Measurements from ENCODE around the gene MYLK3.

MYLK3 gene

DNA sequence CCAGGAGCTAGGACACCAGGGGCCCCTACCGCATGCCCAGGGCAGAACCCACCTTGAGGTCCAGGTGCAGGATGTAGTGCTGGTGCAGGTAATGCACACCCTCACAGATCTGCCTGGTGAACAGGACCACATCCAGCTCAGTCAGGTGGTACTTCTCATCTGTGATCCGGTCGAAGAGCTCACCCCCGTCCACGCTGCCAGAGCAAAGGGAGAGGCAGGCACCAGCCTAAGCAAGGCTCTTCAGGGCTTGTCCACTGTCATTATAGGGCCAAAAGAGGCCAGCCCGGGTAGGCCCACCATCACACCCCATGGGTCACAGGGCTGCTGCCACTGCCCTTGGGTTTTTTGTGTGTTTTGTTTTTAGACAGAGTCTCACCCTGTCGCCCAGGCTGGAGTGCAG lies 21.0 kb downstream of the MYLK3 start:
- no peak for DNase-seq (ENCODE audit: low read depth)

DNA sequence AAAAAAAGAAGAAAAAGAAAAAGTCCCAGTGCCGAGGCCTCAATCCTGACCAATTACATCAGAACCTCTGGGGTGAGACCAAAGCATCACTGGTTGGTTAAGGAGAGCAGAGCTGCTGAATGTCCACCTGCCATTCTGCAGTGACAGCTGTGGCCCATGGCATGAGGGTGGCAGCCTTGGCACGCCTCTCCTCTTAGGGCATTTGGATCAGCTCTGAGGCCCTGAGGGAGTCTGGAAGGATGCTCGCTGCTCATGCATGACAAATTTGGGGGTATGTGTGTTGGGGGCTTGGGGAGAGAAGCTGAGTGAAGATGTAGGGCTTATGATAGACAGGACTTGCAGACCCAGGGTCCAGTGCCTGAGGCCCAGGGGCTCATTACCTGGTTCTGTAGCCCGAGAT lies 26.3 kb downstream of the MYLK3 start:
- DNase-seq (ENCODE audit: low read depth): no peak

DNA sequence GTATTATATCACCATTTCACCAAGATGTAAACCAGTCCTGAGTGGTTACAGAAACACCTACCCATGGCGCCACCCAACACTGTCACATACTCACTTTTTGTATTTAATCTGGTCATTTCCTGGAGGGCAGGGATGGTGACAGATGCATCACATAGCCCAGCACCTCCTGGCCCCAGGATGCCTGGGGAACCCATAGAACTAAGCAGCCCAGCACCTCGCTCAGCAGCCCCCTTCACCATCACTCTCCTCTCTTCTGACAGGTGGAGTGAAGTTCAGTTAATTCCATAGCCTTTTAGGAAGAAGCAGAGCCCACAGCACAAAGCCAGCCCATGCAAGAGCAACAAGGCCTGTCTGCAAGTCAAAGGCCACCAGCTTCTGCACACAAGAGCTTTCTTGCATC lies 27.5 kb downstream of the MYLK3 start:
- no peak for DNase-seq (ENCODE audit: low read depth)

DNA sequence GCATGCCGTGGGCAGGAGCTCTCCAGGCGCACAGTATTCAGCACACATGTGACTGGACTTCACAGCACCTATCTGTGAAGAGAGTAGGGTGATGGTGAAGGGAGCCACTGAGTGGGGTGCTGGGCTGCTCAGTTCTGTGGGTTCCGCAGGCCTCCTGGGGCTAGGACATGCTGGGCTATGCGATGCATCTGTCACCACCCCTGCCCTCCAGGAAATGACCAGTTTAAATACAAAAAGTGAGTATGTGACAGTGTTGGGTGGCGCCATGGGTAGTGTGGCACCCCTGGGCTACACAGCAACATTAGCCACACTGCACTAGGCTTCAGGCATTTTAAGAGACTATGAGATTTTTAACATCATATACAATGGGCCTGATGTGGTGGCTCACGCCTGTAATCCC lies 28.6 kb downstream of the MYLK3 start:
- no peak for DNase-seq (ENCODE audit: low read depth)

DNA sequence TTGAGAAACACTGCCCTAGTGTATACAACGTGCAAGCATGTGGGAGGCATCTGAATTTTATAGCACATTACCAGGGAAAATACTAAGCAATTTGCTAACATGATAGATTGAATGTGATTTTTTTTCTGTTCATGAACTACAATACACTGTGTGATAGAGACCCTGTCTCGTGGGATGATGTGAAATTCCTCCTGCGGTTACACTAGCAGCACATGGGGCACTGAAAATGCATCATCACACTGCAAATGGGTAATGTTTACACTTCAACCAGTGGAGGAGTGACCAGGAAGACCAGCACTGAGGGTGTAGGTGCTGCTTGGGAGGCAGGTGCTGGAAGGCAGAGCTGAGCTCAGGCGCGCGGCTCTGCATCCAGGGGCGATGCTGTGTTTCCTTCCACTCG lies 29.9 kb downstream of the MYLK3 start:
- no peak for DNase-seq (ENCODE audit: low read depth)

DNA sequence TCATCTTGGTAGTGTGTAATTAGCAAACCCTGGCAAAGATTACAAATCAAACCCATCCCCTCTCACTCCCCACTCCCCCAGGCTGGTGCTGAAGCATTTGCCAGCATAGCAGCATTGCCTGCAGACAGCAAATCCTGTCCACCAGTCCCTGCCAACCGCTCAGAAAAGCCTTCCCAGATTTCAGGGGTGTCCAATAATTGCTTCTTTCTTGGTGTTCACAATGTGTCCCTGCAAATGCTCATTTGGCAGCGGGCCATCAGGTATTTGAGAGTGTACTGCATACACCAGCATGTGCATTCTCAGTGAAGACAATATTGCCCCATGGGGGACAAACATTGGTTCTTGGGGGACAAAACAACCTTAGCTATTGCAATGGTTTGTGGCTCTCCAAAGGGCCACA lies 30.5 kb downstream of the MYLK3 start:
- DNase-seq (ENCODE audit: low read depth): no peak

DNA sequence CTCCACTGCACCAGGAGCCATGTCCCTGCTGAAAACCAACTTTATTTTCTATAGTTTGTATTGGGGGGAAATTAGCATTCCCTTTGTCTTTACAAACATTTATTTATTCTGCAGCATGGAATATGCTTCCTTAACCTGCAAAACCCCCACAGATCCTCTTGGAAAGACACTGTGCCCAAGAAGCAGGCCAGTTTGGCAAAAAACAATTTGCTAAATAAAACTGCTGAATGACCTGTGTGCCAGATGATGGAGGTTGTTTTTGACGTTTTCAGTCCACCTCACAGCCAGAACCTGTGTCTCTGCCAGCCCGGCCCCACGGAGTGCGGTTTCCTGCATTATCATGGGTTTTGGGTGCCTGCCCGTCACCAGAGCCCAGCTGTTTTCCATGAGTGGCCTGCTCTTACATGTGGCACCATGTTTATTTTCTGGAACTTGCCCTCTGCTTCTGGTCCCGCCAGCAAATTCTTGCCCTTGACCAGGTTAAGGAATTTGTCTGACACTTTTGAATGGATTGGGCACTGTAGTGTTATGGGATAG lies 32.3 kb downstream of the MYLK3 start:
- no peak for DNase-seq (ENCODE audit: low read depth)

DNA sequence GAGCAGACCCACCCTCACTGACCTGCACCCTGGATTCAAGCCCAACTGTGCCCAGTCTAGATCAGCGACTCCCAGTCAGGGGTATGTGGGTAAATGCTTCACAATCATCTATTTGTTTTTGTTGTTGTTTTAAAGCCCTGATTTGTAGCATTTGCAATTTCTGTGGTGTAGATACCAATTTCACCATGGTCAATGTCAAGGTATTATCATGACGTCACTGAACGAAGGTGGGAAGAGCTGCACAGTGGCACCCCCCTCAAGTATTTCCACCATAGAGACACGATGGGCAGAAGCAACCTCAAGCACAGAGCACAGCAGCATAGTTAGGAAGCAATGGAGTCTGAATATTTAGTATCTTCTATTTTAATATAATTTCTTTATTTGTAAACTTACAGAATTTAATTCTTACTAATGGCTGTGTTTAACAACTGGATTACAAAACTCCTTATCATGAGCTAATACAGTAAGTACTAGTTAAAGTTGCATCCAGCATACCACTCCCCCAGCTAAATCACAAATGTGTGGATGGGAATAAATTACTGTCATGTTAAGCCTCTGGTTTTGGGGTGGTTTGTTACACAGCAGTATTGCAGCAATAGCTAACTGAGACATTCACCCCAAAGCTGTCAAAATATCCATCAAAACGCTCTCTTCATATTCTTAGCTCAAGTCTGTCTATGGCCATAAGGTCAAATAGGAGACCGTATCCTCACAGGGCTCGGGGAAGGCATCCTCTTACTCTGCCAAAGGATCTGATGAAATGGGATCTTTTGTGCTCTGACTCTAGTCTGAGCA lies 33.1 kb downstream of the MYLK3 start:
- DNase-seq (ENCODE audit: low read depth): no peak

DNA sequence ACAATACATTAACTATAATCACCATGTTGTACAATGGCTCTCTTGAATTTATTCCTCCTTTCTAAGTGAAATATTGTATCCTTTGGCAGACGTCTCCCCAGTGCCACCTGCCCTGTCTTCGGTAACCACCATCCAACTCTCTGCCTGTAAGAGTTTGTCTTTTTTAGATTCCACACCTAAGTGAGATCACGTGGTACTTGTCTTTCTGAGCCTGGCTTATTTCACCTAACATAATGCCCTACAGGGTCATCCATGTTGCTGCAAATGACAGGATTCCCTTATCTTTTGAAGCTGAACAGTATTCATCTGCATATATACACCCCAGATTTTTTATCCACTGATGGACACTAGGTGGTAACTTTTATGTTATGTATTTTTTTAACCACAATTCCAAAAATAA lies 34.5 kb downstream of the MYLK3 start:
- no peak for DNase-seq (ENCODE audit: low read depth)

DNA sequence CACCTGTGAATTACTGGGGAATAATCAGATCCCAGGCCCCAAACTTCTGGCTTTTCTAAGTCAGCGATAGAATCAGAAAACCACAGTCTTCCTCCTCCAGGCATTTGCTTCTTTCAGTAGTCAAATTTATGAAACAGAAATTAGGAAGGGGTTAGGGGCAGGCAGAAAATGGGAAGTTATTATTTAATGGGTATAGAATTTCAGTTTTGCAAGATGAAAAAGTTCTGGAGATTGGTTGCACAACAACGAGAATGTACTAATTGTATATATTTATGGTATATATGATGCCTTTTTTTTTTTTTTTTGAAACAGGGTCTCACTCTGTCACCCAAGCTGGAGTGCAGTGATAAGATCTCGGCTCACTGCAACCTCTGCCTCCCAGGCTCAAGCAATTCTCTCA lies 35.2 kb downstream of the MYLK3 start:
- DNase-seq (ENCODE audit: low read depth): no peak

DNA sequence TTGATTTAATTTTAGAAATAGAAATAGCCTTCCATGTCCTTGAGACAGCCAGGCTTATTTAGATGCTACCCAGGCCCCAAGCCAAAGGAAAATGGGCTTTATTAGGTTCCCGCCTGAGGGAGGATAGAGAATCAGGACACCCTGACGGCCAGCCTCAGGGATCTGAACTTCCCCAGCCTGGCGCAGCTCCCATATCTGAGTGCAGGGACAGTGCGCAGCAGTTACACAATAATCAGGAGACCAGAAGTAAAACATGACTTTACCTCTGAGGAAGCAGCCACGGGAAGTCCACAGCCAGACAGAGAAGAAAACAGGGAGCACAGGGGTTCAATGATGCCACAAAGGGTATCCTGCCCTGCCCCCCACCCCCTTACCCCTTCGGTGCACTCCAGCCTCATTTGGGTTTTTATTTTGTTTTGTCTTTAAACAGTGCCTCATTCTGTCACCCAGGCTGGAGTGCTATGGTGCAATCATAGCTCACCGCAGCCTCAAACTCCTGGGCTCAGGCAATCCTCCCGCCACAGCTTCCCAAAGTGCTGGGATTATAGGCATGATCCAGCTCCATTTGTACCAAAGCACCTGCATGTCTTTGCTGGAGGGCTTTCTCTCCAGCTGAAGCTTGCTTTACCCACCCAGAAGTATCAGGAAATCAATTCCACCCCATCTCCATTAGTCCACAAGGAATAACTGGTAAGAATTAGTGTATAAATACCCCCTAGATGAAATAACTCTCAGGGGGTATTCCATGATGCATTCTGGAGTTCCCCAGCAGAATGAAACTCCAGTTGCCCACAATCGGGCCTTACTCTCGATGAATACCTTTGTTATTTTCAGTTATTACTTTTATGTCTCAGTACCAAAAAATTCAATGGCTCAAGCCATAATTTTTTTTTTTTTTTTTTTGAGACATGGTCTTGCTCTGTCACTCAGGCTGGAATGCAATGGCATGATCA lies 36.8 kb downstream of the MYLK3 start:
- DNase-seq (ENCODE audit: low read depth): no peak

DNA sequence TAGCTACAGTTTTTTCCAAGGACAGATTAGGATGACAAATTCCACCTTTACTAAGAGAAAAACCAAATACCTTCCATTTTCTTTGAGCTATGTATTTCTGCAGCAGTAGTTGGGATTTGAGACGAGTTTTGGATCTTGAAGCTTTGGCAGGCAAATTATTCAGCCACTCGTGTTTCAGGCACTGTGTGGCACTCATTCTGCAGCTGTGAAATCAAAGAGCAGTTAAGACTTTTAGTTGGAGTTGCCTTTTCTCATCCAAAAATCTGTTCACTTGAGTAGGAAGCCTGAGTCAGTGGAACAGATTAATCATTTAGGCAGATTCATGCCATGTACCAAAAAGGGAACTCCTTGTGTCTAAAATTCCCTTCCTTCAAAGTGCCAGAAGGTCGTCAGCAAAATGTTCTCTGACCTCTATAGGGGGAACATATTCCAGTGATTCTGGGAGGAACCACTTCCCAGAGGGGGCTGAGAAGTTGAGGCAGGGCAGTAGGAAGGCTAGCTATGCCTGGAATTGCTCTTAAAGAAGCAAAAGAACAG lies 38.6 kb downstream of the MYLK3 start:
- DNase-seq (ENCODE audit: low read depth): no peak

DNA sequence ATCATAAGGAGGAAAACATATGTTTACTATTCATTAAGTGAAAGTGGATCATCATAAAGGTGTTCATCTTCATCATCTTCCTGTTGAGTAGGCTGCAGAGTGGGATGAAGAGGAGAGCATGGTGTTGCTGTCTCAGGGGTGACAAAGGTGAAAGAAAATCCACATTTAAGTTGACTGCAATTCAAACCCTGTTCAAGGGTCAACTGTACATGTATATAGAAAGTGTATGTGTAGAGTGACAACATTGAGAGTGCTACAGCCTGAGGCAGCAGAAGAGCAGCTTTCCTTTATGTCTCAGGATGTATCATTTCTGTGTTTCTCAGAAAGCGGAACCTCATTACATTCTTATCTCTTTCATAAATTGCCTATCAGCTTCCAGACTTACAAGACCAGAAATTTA lies 41.5 kb downstream of the MYLK3 start:
- DNase-seq (ENCODE audit: low read depth): no peak

DNA sequence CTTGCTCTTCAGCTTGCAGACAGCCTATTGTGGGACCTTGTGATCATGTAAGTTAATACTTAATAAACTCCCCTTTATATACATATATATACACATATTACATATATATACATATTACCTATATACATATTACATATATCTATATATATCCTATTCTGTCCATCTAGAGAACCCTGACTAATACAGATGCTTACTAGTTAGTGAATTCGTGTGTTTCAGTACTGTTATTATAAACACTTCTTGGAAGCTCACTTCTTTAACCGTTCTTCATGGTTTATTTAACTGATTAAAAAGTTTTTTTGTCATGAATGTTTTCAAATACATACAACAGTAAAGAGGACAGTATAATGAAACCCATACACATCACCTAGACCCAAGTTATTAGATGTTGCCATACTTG lies 46.1 kb downstream of the MYLK3 start:
- no peak for DNase-seq (ENCODE audit: low read depth)

DNA sequence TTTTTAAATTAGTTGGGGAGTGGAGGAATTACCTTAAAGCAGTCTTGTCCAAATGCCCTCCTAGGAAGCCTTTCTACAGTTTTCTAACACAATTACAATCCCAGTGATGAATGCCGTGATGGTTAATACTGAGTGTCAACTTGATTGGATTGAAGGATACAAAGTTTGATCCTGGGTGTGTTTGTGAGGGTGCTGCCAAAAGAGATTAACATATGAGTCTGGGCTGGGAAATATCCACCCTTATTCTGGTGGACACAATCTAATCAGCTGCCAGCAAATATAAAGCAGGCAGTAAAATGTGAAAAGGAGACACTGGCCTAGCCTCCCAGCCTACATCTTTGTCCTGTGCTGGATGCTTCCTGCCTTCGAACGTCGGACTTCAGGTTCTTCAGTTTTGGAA lies 46.5 kb downstream of the MYLK3 start:
- no peak for DNase-seq (ENCODE audit: low read depth)

DNA sequence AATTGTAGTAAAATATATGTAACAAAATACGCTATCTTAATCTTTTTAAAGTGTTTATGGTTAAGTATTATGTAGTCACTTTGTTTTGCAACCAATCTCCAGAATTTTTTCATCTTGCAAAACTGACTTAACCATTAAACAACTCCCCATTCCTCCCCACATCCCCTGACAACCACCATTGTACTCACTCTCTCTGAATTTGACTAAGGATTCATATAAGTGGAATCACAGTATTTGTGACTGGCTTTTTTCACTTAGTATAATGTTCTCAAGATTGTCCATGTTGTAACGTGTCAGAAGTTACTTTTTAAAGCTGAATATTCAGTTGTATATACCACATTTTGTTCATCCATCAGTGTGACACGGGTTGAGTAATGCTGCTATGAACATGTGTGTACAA lies 48.1 kb downstream of the MYLK3 start:
- DNase-seq (ENCODE audit: low read depth): no peak

DNA sequence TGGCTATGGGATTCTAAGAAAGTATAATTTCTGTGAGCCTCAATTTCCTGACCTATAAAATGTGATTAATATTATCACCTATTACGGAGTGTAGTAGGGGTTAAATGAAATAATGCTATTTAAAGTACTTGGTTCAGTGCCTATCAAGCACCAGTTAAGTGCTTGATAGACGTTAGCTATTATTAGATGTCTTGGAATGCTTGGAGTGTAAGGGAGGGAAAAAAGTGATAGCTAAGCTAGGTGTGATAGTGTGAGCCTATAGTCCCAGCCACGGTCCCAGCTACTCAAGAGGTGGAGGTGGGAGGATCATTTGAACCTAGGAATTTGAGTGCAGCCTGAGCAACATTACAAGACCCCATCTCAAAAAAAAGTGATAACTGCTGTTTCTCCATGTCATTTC lies 51.2 kb downstream of the MYLK3 start:
- no peak for DNase-seq (ENCODE audit: low read depth)

DNA sequence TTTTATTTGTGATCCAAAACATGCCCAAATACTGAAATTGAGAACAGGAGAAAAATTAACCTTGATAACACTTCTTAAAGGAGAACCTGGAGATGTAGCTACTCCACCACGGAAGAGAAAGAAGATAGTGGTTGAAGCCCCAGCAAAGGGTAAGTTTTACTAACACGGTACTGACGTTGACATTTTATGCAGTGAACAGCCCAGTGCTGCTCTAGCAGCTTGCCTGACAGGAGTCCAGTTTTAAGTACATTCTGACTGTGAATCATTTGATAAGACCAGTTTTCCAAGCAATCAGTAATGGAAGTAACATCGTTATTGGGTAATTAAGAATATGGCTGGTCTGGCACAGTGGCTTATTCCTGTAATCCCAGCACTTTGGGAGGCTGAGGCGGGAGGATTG lies 52.2 kb downstream of the MYLK3 start:
- DNase-seq (ENCODE audit: low read depth): no peak

DNA sequence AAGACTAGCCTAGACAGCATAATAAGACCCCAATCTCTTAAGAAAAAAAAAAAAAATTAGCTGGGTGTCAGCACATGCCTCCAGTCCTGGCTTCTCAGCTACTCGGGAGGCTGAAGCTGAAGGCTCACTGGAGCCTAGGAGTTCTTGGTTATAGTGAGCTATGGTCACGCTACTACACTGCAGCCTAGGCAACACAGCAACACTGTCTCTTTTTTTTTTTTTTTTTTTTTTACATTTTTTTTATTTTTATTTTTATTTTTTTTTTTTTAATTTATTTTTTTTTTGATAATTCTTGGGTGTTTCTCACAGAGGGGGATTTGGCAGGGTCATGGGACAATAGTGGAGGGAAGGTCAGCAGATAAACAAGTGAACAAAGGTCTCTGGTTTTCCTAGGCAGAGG lies 54.5 kb downstream of the MYLK3 start:
- no peak for DNase-seq (ENCODE audit: low read depth)

DNA sequence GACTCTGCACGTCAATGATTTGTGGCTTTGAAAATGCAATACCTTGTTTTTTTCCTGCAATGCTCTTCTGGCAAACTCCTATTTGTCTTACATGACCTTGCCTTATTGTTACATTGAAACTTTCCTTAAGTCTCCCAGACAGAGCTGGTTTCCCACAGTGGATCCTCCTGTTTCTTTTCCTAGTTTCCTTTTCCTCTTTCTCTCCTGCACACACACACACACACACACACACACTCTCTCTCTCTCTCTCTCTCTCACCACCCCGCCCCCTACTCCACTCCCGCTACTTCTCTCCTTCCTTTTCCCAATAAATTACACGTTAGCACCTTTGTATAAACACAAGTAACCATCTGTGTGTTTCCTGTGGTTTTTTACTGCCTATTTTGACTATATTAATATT lies 56.4 kb downstream of the MYLK3 start:
- no peak for DNase-seq (ENCODE audit: low read depth)

DNA sequence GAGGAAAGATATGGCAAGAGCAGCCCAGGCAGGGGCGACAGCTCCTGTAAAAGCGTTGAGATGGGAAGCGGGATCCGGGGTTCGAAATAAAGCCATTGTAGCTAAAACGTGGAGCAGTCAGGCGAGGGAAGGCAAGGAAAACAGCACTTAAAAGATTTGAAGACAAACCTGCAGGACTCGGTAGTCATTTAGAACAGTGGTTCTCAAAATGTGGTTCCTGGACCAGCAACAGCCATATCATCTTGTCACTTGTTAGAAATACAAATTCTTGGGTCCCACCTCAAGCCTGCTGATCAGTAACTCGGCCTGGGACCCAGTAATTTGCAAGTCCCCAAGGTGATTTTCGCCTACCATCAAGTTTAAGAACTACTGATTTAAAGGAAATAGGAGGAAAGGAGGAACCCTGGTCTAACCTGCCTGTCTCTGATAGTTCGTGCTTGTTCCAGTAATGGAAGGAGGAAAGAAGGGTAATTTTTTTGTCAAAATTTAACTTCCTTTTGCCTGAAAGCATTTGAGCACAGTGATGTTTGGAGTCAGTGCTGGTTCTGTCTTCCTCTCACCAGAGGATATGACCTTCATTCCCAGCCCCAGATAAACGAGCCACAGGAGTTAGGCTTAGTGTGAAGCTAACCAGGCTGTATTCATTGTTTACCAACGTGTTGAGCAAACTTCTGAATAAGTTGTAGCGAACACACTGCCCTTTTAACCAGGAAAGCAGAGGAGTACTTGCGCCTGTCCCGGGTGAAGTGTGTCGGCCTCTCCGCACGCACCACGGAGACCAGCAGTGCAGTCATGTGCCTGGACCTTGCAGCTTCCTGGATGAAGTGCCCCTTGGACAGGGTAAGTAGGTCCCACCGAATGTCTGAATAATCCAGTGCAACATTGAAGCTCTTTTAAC lies 57.6 kb downstream of the MYLK3 start:
- DNase-seq (ENCODE audit: low read depth): no peak

All from CMK (cell line).